Hepatocyte (in vitro differentiated cells): Measurements from ENCODE around the gene VPS51.

Source experiments
- EZH2 ChIP-seq: fragments of 200-600 bp; sonication (generic); IDR thresholded peaks from 2 replicates; pipeline ENCODE4 v1.6.1; 2016; ENCODE audit warnings: antibody characterized with exemption, mild to moderate bottlenecking, borderline replicate concordance
- TF ChIP-seq, protein P1 (sequence below): fragments of 200-600 bp; sonication (generic); IDR thresholded peaks from 2 replicates; pipeline ENCODE4 v1.5.1; 2016; ENCODE audit warnings: antibody characterized with exemption, mild to moderate bottlenecking; ENCODE audit not compliant: poor library complexity

- TF ChIP-seq, protein P1, sequence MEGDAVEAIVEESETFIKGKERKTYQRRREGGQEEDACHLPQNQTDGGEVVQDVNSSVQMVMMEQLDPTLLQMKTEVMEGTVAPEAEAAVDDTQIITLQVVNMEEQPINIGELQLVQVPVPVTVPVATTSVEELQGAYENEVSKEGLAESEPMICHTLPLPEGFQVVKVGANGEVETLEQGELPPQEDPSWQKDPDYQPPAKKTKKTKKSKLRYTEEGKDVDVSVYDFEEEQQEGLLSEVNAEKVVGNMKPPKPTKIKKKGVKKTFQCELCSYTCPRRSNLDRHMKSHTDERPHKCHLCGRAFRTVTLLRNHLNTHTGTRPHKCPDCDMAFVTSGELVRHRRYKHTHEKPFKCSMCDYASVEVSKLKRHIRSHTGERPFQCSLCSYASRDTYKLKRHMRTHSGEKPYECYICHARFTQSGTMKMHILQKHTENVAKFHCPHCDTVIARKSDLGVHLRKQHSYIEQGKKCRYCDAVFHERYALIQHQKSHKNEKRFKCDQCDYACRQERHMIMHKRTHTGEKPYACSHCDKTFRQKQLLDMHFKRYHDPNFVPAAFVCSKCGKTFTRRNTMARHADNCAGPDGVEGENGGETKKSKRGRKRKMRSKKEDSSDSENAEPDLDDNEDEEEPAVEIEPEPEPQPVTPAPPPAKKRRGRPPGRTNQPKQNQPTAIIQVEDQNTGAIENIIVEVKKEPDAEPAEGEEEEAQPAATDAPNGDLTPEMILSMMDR, result no peak
- TF ChIP-seq EZH2, result no peak
Measured at GRCh38 chr11:65128182-65129145, 32.5 kb downstream of the VPS51 start.
